ENCODE measurements around the gene SOCS2. TPM values are rescaled to one million over a fixed set of nuclear protein-coding genes. Genes with fewer than 3 reads are reported as not detected.

The SOCS2 gene
- total RNA-seq, 1 donor, result 37.6 TPM

GRCh38 chr12:93567174-93567573 is 5.3 kb upstream of the SOCS2 start:
- DNase-seq (ENCODE audit: low read depth), result no peak
- H3K4me3 ChIP-seq (ENCODE audit: low read depth, low read length), result no peak overlapping the region
- TF ChIP-seq CTCF (IDR thresholded peaks at IDR 0.05; ENCODE audit: insufficient read depth, low read depth, low read length), result no peak

GRCh38 chr12:93568091-93568490 is 4.4 kb upstream of the SOCS2 start:
- no peak for DNase-seq (ENCODE audit: low read depth)
- H3K4me3 ChIP-seq (ENCODE audit: low read depth, low read length), result no peak overlapping the region
- TF ChIP-seq CTCF (IDR thresholded peaks at IDR 0.05; ENCODE audit: insufficient read depth, low read depth, low read length), result no peak

GRCh38 chr12:93569301-93569655 is 3.2 kb upstream of the SOCS2 start:
- no peak for DNase-seq (ENCODE audit: low read depth)
- peak overlapping the region; percentile 71 for H3K4me3 ChIP-seq (ENCODE audit: low read depth, low read length)

GRCh38 chr12:93569656-93570551 is 2.6 kb upstream of the SOCS2 start:
- H3K4me3 ChIP-seq (ENCODE audit: low read depth, low read length), result peak overlapping the region; percentile 71
- DNase-seq (ENCODE audit: low read depth), result peak; percentile 94
- TF ChIP-seq CTCF (IDR thresholded peaks at IDR 0.05; ENCODE audit: insufficient read depth, low read depth, low read length), result peak; percentile 86

More at GRCh38 chr12:93569301-93569655, 3.2 kb upstream of the SOCS2 start:
- TF ChIP-seq CTCF (IDR thresholded peaks at IDR 0.05; ENCODE audit: insufficient read depth, low read depth, low read length), result no peak

- peak overlapping the region; percentile 71 for H3K4me3 ChIP-seq (ENCODE audit: low read depth, low read length)
- no peak for TF ChIP-seq CTCF (IDR thresholded peaks at IDR 0.05; ENCODE audit: insufficient read depth, low read depth, low read length)
- DNase-seq (ENCODE audit: low read depth), result peak; percentile 98
Observed at GRCh38 chr12:93570552-93571364, 1.7 kb upstream of the SOCS2 start.

GRCh38 chr12:93571365-93571924 is 1.0 kb upstream of the SOCS2 start:
- TF ChIP-seq CTCF (IDR thresholded peaks at IDR 0.05; ENCODE audit: insufficient read depth, low read depth, low read length), result peak; percentile 35

More at GRCh38 chr12:93571365-93571924, 1.0 kb upstream of the SOCS2 start:
- DNase-seq (ENCODE audit: low read depth), result peak; percentile 81
- H3K4me3 ChIP-seq (ENCODE audit: low read depth, low read length), result peak overlapping the region; percentile 71
